Heart right ventricle (tissue), 16 donors: ENCODE measurements around the gene FRMD8. TPM values are rescaled to one million over a fixed set of nuclear protein-coding genes. Genes with fewer than 3 reads are reported as not detected.

Source experiments
- ATAC-seq, 8 donors: fragments of 200-7000 bp; cut with Tn5 transposase; one replicate each; pipeline ENCODE4 v1.9.1; 2020; ENCODE audit warnings: mild to moderate bottlenecking in 8 of 8, moderate library complexity in 8 of 8, moderate number of reproducible peaks in 1 of 8
- DNase-seq, 2 donors: peaks; one replicate each; pipeline ENCODE4 v3.0.0-alpha.2; 2020
- H3K27ac ChIP-seq, 10 donors: fragments of 200-600 bp; sonication (generic) in 2 of 10; one replicate each; pipeline versions ENCODE4 v1.5.0 to v1.8.0; 2020 to 2022; ENCODE audit warnings: mild to moderate bottlenecking in 3 of 10
- H3K27me3 ChIP-seq, 7 donors: fragments of 200-600 bp; one replicate each; pipeline ENCODE4 v1.8.0; 2021 to 2022; ENCODE audit warnings: mild to moderate bottlenecking in 2 of 7
- H3K36me3 ChIP-seq, 9 donors: fragments of 200-600 bp; sonication (generic) in 1 of 9; one replicate each; pipeline versions ENCODE4 v1.5.0 to v1.8.0; 2020 to 2022; ENCODE audit warnings: mild to moderate bottlenecking in 2 of 9
- H3K4me1 ChIP-seq, 9 donors: fragments of 200-600 bp; sonication (generic) in 1 of 9; one replicate each; pipeline versions ENCODE4 v1.5.0 to v1.8.0; 2020 to 2022; ENCODE audit warnings: mild to moderate bottlenecking in 4 of 9
- H3K4me3 ChIP-seq, 10 donors: fragments of 200-600 bp; sonication (generic) in 2 of 10; one replicate each; pipeline versions ENCODE4 v1.5.0 to v1.8.0; 2020 to 2022; ENCODE audit warnings: mild to moderate bottlenecking in 7 of 10, moderate library complexity in 2 of 10
- H3K9me3 ChIP-seq, 11 donors: fragments of 200-600 bp in 10 of 11; sonication (generic) in 2 of 11; one replicate each; pipeline versions ENCODE4 v1.5.0 to v1.8.0; 2013 to 2022; ENCODE audit warnings: mild to moderate bottlenecking in 2 of 11, control low read depth in 1 of 11, moderate library complexity in 1 of 11
- CTCF ChIP-seq, 9 donors: fragments of 200-600 bp; sonication (generic) in 2 of 9; IDR thresholded peaks; one replicate each; pipeline versions ENCODE4 v1.5.0 to v1.8.0; 2021 to 2022; ENCODE audit warnings: antibody characterized with exemption in 9 of 9, mild to moderate bottlenecking in 5 of 9, moderate library complexity in 1 of 9
- WGBS, 2 donors: extraction: QIAGEN DNeasy Blood & Tissue Kit; methylation state at CpG; one replicate each; pipeline ENCODE4 v1.1.7; 2013; ENCODE audit warnings: inconsistent platforms in 1 of 2; 5-methylcytosine and 5-hydroxymethylcytosine counted together
- intact Hi-C, 10 donors: fragments of 100-400 bp; cut with DNase I; formaldehyde crosslinking; loops; one replicate each; pipeline versions ENCODE4 v1.11.1 to v1.14.2; 2022
- polyA plus RNA-seq, 2 donors: library from polyadenylated mRNA; stranded (reverse); fragments of 200-250 nt; gene quantifications; one replicate each; pipeline ENCODE4 v1.2.3, GENCODE V29; 2013
- total RNA-seq, 10 donors: library from RNA; stranded (reverse); fragmentation: NEBNext Ultra II Directional in 3 of 10; extraction: Animal tissue kit (Norgen Biotek cat#: 25700) in 3 of 10; gene quantifications; one replicate each; pipeline versions ENCODE4 v1.2.1 to v1.2.4, GENCODE V29; 2021 to 2023
- donor health status: Arrhythmogenic right ventricular cardiomyopathy.
- donor health status: ischemic (EF 13 %, LVEDD 7.1; RV severe dilation, severe dysfunction).
- donor health status: healthy with polysubstance abuse.
- donor health status: DM: no; HTN: yes; CAD: no.
- donor health status: DM: no; HTN: no; CAD: no.
- donor health status: ischemic (EF 25% LVEDD 6.9; RV normal size, moderate dysfunction).
- donor health status: ischemic (EF 25% LVEDD 5.7; RV mildly dilated, moderate dysfunction).
- donor health status: healthy.
- donor health status: DM: yes; HTN: yes; CAD: no.
- donor health status: Ischemic cardiomyopathy.
- donor health status: ischemic (EF 35%, LVEDD 5.7; RV mildly dilated, moderate dysfunction).
- donor health status: nonischemic (EF 11% LVEDD 7.7; RV severe dilation, severe dysfunction).
- donor health status: DM: yes; HTN: yes; CAD: no.
- donor health status: PGD.
- donor health status: ischemic (EF 29% LVEDD 5.4; RV normal size, mild dysfunction).
- donor health status: nonischemic (EF 23%, LVEDD 6.1; RV moderate dilation, normal function).

The FRMD8 gene
- total and polyA plus RNA-seq, 12 donors, result 6.0 to 16.9 (median 12.1) TPM

- Histone ChIP-seq H3K27me3 (no peaks in the 10 kb centered on the region), H3K4me1 (peaks cover 10 to 99% (median 97%) of the 10 kb centered on the region in 9 donors), H3K4me3 (peak overlapping the region in 7 of 10 donors; percentile 1 to 95 (median 21)), H3K9me3 (no peaks in the 10 kb centered on the region), H3K36me3 (peaks cover 0 to 96% (median 77%) of the 10 kb centered on the region in 9 donors), H3K27ac (peak overlapping the region in 7 of 10 donors; percentile 23 to 57 (median 49))
- peak in 1 of 8 donors; percentile 6 for ATAC-seq
- 40 to 41% methylated on average over 6 of the region's 6 CpGs for WGBS, 2 donors
- no peak for DNase-seq
- TF ChIP-seq CTCF (IDR thresholded peaks at IDR 0.05), result no peak
- intact Hi-C loops, result no loop called here
These were observed 47.7 kb downstream of the FRMD8 start for GRCh38 chr11:65434057-65434666.

- Histone ChIP-seq H3K27me3 (no peaks in the 10 kb centered on the region), H3K36me3 (peaks cover 0 to 99% (median 82%) of the 10 kb centered on the region in 9 donors), H3K4me1 (peaks cover 10 to 100% (median 98%) of the 10 kb centered on the region in 9 donors), H3K4me3 (peak overlapping the region in 7 of 10 donors; percentile 1 to 95 (median 21)), H3K9me3 (no peaks in the 10 kb centered on the region), H3K27ac (peak overlapping the region in 8 of 10 donors; percentile 34 to 57 (median 52))
- intact Hi-C loops, result no loop called here
- no peak for TF ChIP-seq CTCF (IDR thresholded peaks at IDR 0.05)
- 60 to 64% methylated on average over 5 of the region's 5 CpGs for WGBS, 2 donors
- DNase-seq (no peak), ATAC-seq (no peak)
These were observed 48.4 kb downstream of the FRMD8 start for GRCh38 chr11:65434667-65435410.

- Histone ChIP-seq H3K4me1 (peaks cover 11 to 100% (median 98%) of the 10 kb centered on the region in 9 donors), H3K27ac (peak overlapping the region in 9 of 10 donors; percentile 34 to 57 (median 49)), H3K36me3 (peaks cover 0 to 100% (median 82%) of the 10 kb centered on the region in 9 donors), H3K27me3 (no peaks in the 10 kb centered on the region), H3K4me3 (peak overlapping the region in 6 of 10 donors; percentile 6 to 95 (median 24)), H3K9me3 (no peaks in the 10 kb centered on the region)
- intact Hi-C loops, result no loop called here
- DNase-seq, result no peak
- ATAC-seq, result peak in 3 of 8 donors; percentile 1 to 17 (median 3)
- 51 to 67% methylated on average over 9 of the region's 9 CpGs for WGBS, 2 donors
- no peak for TF ChIP-seq CTCF (IDR thresholded peaks at IDR 0.05)
These were observed 49.0 kb downstream of the FRMD8 start for GRCh38 chr11:65435411-65435931.

- H3K4me3 ChIP-seq, result peak overlapping the region in 6 of 10 donors; percentile 6 to 95 (median 24)
- H3K27ac ChIP-seq, result peak overlapping the region in 9 of 10 donors; percentile 34 to 57 (median 49)
- peaks cover 0 to 100% (median 82%) of the 10 kb centered on the region in 9 donors for H3K36me3 ChIP-seq
- WGBS, 2 donors, result 63 to 72% methylated on average over 8 of the region's 8 CpGs
- peak in 6 of 8 donors; percentile 11 to 34 (median 19) for ATAC-seq
- intact Hi-C loops, result no loop called here
- H3K27me3 ChIP-seq, result no peaks in the 10 kb centered on the region
- peak in 1 of 2 donors; percentile 24 for DNase-seq
- no peaks in the 10 kb centered on the region for H3K9me3 ChIP-seq
- TF ChIP-seq CTCF (IDR thresholded peaks at IDR 0.05), result no peak
- H3K4me1 ChIP-seq, result peaks cover 12 to 100% (median 98%) of the 10 kb centered on the region in 9 donors
These were observed 49.6 kb downstream of the FRMD8 start for GRCh38 chr11:65435981-65436411.
